Peyer's patch (tissue), 4 donors: ENCODE data around the gene PALS2. TPM values are rescaled to one million over a fixed set of nuclear protein-coding genes. Genes with fewer than 3 reads are reported as not detected.

Experiments used
- DNase-seq, 3 donors: peaks; one replicate each; pipeline ENCODE4 v3.0.0-alpha.2; 2017 to 2019
- H3K27ac ChIP-seq, 4 donors: fragments of 200-600 bp; sonication (generic); one replicate each; pipeline ENCODE4 v1.5.1; 2016 to 2019
- H3K27me3 ChIP-seq, 2 donors: fragments of 200-600 bp; sonication (generic); one replicate each; pipeline ENCODE4 v1.5.1; 2019
- H3K36me3 ChIP-seq, 3 donors: fragments of 200-600 bp; sonication (generic); one replicate each; pipeline ENCODE4 v1.5.1; 2016 to 2019
- H3K4me1 ChIP-seq, 4 donors: fragments of 200-600 bp; sonication (generic); one replicate each; pipeline ENCODE4 v1.5.1; 2016 to 2019
- H3K4me3 ChIP-seq, 4 donors: fragments of 200-600 bp; sonication (generic); 1 replicate in 3 of 4; 2 replicates in 1 of 4; pipeline ENCODE4 v1.5.1; 2016 to 2019; ENCODE audit warnings: mild to moderate bottlenecking in 1 of 4
- H3K9me3 ChIP-seq, 4 donors: fragments of 200-600 bp; sonication (generic); one replicate each; pipeline ENCODE4 v1.5.1; 2016 to 2019; ENCODE audit warnings: mild to moderate bottlenecking in 1 of 4
- POLR2A ChIP-seq, 2 donors: fragments of 450-650 bp; IDR thresholded peaks; one replicate each; pipeline ENCODE4 v1.5.1; 2017; ENCODE audit warnings: antibody characterized with exemption in 2 of 2, mild to moderate bottlenecking in 2 of 2, moderate library complexity in 2 of 2
- total RNA-seq, 4 donors: library from RNA; depleted of rRNA; stranded (reverse); fragments of >200 nt; gene quantifications; one replicate each; pipeline ENCODE4 v1.1.0, GENCODE V29; 2016
- TF ChIP-seq, protein P1 (sequence below), 6 experiments: fragments of 450-650 bp in 4 of 6; fragments of 200-600 bp in 2 of 6; sonication (generic) in 1 of 6; IDR thresholded peaks; one replicate each; pipeline ENCODE4 v1.5.1; 2017 to 2019; ENCODE audit warnings: antibody characterized with exemption in 6 of 6, mild to moderate bottlenecking in 3 of 6, moderate library complexity in 1 of 6

Gene PALS2
- total RNA-seq, 4 donors from 2014 or later, result 15.3 to 24.8 (median 20.3) TPM

DNA sequence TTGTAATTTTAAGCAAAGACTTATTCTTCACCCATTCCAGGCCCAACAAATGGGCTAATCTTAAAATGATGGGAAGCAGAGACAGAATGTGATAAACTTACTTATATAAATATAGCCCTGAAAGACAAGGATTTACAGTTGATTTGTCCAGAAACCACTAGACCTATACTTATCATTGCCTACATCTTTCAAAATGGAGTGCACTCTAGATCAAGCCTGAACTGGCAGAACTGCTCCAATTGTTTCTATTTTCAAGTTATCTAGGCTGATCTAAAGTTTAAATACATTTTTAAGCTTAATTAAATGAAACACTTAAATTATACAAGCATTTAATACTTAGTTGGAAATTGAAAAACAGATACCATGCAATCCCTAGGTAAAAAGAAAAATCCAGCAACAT lies 24.9 kb upstream of the PALS2 start:
- TF ChIP-seq, protein P1, sequence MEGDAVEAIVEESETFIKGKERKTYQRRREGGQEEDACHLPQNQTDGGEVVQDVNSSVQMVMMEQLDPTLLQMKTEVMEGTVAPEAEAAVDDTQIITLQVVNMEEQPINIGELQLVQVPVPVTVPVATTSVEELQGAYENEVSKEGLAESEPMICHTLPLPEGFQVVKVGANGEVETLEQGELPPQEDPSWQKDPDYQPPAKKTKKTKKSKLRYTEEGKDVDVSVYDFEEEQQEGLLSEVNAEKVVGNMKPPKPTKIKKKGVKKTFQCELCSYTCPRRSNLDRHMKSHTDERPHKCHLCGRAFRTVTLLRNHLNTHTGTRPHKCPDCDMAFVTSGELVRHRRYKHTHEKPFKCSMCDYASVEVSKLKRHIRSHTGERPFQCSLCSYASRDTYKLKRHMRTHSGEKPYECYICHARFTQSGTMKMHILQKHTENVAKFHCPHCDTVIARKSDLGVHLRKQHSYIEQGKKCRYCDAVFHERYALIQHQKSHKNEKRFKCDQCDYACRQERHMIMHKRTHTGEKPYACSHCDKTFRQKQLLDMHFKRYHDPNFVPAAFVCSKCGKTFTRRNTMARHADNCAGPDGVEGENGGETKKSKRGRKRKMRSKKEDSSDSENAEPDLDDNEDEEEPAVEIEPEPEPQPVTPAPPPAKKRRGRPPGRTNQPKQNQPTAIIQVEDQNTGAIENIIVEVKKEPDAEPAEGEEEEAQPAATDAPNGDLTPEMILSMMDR (IDR thresholded peaks at IDR 0.05), result no peak
- no peak for TF ChIP-seq POLR2A (IDR thresholded peaks at IDR 0.05)
- H3K27ac ChIP-seq, result no peak overlapping the region
- no peak for DNase-seq

DNA sequence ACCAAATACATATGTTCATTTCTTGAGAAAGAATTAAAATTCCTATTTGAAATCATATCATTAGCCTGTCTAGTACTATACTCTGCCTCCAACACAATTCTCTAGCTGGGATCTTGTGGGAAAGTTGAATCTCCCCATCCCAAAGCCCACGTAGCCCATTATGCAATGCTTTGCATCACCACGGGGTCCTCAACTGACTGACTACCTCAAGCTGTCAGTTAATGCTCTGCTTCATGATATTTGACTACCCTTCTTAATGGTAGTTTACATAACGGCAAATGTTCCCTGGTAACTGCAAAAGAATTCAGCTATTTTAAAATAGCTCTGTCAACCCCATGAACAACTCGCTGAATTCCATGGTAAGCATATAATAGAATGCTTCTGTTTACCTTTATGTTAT lies 23.3 kb upstream of the PALS2 start:
- Histone ChIP-seq H3K9me3 (no peaks in the 10 kb centered on the region), H3K4me3 (no peak overlapping the region), H3K4me1 (no peaks in the 10 kb centered on the region), H3K27me3 (no peaks in the 10 kb centered on the region), H3K27ac (no peak overlapping the region), H3K36me3 (no peaks in the 10 kb centered on the region)
- TF ChIP-seq, protein P1 (IDR thresholded peaks at IDR 0.05), result no peak
- TF ChIP-seq POLR2A (IDR thresholded peaks at IDR 0.05), result no peak
- DNase-seq, result no peak

More for the DNA sequence above, 24.9 kb upstream of the PALS2 start:
- Histone ChIP-seq H3K9me3 (no peaks in the 10 kb centered on the region), H3K4me1 (no peaks in the 10 kb centered on the region), H3K27me3 (no peaks in the 10 kb centered on the region), H3K4me3 (no peak overlapping the region), H3K36me3 (no peaks in the 10 kb centered on the region)

DNA sequence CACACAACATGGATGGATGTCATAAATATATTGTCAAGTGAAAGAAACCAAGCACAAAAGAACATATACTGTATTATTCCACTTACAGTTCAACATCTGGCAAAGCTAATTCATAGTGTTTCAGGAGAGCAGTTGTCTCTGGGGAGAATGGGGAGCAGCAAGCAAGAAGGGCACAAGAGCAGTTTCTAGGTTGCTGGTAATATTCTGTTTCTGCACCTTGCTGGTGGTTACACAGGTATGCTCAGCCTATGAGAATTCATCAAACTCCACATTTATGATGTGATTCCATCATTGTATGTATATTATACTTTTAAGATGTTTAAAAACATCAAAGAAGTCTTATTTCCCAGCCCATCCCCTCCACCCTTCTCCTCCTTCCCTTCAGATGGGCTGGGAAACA lies 18.1 kb upstream of the PALS2 start:
- Histone ChIP-seq H3K4me3 (no peak overlapping the region), H3K36me3 (no peaks in the 10 kb centered on the region)
- TF ChIP-seq, protein P1 (IDR thresholded peaks at IDR 0.05), result no peak
- TF ChIP-seq POLR2A (IDR thresholded peaks at IDR 0.05), result no peak

DNA sequence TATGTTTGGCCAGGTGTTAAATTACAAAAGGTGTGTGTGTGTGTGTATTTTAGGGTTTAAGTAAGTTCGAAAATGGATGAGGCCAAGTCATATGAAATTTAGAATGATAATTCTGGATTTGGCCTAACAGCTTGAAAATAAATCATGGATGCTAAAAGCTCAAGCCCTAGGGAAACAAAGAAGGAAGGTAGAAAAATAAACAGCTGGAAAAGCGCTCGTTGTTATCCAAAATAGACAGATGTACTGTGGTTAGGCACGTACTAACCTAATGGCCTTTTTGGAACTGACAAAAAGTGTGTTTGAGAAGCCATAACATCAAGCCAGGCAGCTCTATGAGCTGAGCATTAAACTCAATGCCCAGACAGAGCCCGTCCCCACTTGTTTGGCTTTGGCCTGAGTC lies 17.5 kb upstream of the PALS2 start:
- no peaks in the 10 kb centered on the region for H3K36me3 ChIP-seq
- TF ChIP-seq, protein P1 (IDR thresholded peaks at IDR 0.05), result no peak
- TF ChIP-seq POLR2A (IDR thresholded peaks at IDR 0.05), result no peak
- H3K27ac ChIP-seq, result no peak overlapping the region
- no peak for DNase-seq
- H3K27me3 ChIP-seq, result no peaks in the 10 kb centered on the region
- no peaks in the 10 kb centered on the region for H3K9me3 ChIP-seq
- no peaks in the 10 kb centered on the region for H3K4me1 ChIP-seq
- no peak overlapping the region for H3K4me3 ChIP-seq

More for the DNA sequence above, 18.1 kb upstream of the PALS2 start:
- H3K9me3 ChIP-seq, result no peaks in the 10 kb centered on the region
- no peak for DNase-seq
- H3K27me3 ChIP-seq, result no peaks in the 10 kb centered on the region
- H3K27ac ChIP-seq, result no peak overlapping the region
- H3K4me1 ChIP-seq, result no peaks in the 10 kb centered on the region

DNA sequence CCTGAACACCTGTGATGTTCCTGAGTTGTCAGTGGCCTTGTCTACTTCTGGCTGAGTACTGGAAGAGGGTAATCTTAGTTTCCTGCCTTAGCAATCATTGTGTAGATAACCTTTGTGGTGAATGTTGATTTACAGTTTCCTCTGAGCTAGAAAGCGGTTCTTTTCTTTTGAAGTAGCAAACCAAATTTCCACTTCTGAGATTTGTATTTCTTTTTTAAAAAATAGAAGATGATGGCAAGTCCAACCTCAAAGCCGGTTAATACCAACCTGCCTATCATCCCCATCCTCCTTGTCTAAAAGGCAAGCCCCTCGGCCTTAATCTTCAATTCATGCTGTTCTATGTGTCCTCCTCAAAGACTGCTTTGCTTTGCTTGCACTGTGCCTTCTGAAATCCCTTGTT lies 12.5 kb upstream of the PALS2 start:
- Histone ChIP-seq H3K27me3 (no peaks in the 10 kb centered on the region), H3K36me3 (no peaks in the 10 kb centered on the region), H3K27ac (no peak overlapping the region), H3K9me3 (no peaks in the 10 kb centered on the region), H3K4me3 (no peak overlapping the region), H3K4me1 (no peaks in the 10 kb centered on the region)
- no peak for TF ChIP-seq POLR2A (IDR thresholded peaks at IDR 0.05)
- TF ChIP-seq, protein P1 (IDR thresholded peaks at IDR 0.05), result no peak
- DNase-seq, result no peak

DNA sequence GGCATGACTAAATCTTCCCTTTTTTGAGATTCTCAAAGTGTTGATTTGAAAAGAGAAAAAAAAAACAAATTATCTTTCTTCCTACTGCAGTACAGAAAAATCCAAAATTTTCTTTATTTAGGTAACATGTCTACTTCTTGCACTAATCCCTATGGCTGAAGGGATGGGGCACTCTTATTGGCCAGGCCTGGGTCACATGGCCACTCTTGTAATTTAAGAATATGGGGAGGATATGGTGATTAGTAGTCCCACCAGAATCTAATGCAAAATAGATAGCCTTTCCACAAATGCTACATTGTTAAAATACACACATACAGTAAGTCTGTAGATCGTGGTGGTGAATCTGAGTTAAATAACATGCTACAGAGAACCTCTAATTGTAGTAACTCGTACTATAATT lies 7.0 kb upstream of the PALS2 start:
- Histone ChIP-seq H3K4me3 (no peak overlapping the region), H3K9me3 (no peaks in the 10 kb centered on the region), H3K4me1 (no peaks in the 10 kb centered on the region), H3K27me3 (no peaks in the 10 kb centered on the region), H3K27ac (no peak overlapping the region), H3K36me3 (no peaks in the 10 kb centered on the region)
- no peak for DNase-seq
- no peak for TF ChIP-seq POLR2A (IDR thresholded peaks at IDR 0.05)
- TF ChIP-seq, protein P1 (IDR thresholded peaks at IDR 0.05), result no peak
